ENCODE results near the gene ENTPD2.
"Not testable (repeated sequence)": the region's sequence is repeated elsewhere in the genome, so short reads cannot be mapped to it uniquely, and the experiment has no call there.

The ENTPD2 gene

GRCh38 chr9:137065336-137065967 lies 11.6 kb upstream of the ENTPD2 start:
- FAIRE-seq = no peak
- no peak for DNase-seq (ENCODE audit: low spot score)

- FAIRE-seq = no peak
- no peak for DNase-seq (ENCODE audit: low spot score)
Observed at GRCh38 chr9:137064880-137065164, 11.0 kb upstream of the ENTPD2 start.

GRCh38 chr9:137064027-137064879 lies 10.4 kb upstream of the ENTPD2 start:
- peak; percentile 18 for DNase-seq (ENCODE audit: low spot score)
- no peak for FAIRE-seq

- FAIRE-seq (no peak), DNase-seq (ENCODE audit: low spot score) (no peak)
Observed at GRCh38 chr9:137063311-137064026, 9.6 kb upstream of the ENTPD2 start.

- not testable (repeated sequence) for FAIRE-seq; DNase-seq (ENCODE audit: low spot score)
Observed at GRCh38 chr9:137062798-137063197, 8.9 kb upstream of the ENTPD2 start.

- FAIRE-seq (no peak), DNase-seq (ENCODE audit: low spot score) (no peak)
Observed at GRCh38 chr9:137062384-137062783, 8.5 kb upstream of the ENTPD2 start.

GRCh38 chr9:137058521-137059234 lies 4.8 kb upstream of the ENTPD2 start:
- no peak for DNase-seq (ENCODE audit: low spot score)
- FAIRE-seq = no peak

GRCh38 chr9:137057545-137057944 lies 3.7 kb upstream of the ENTPD2 start:
- no peak for FAIRE-seq
- no peak for DNase-seq (ENCODE audit: low spot score)

GRCh38 chr9:137056739-137057415 lies 3.0 kb upstream of the ENTPD2 start:
- DNase-seq (ENCODE audit: low spot score) = no peak
- no peak for FAIRE-seq

GRCh38 chr9:137055385-137056364 lies 1.8 kb upstream of the ENTPD2 start:
- no peak for DNase-seq (ENCODE audit: low spot score)
- FAIRE-seq = no peak

GRCh38 chr9:137054932-137055384 lies 1.1 kb upstream of the ENTPD2 start:
- no peak for FAIRE-seq
- no peak for DNase-seq (ENCODE audit: low spot score)

GRCh38 chr9:137052998-137053943 lies 590 bp downstream of the ENTPD2 start:
- FAIRE-seq = no peak
- no peak for DNase-seq (ENCODE audit: low spot score)

- DNase-seq (ENCODE audit: low spot score) = no peak
- no peak for FAIRE-seq
Observed at GRCh38 chr9:137052293-137052692, 1.6 kb downstream of the ENTPD2 start.

- DNase-seq (ENCODE audit: low spot score) (no peak), FAIRE-seq (no peak)
Observed at GRCh38 chr9:137051145-137051724, 2.6 kb downstream of the ENTPD2 start.

GRCh38 chr9:137050570-137050969 lies 3.3 kb downstream of the ENTPD2 start:
- no peak for FAIRE-seq

GRCh38 chr9:137049544-137050449 lies 4.1 kb downstream of the ENTPD2 start:
- no peak for DNase-seq (ENCODE audit: low spot score)
- FAIRE-seq = no peak

More at GRCh38 chr9:137050570-137050969, 3.3 kb downstream of the ENTPD2 start:
- DNase-seq (ENCODE audit: low spot score) = no peak
